SHP77 (cell line): ENCODE data around the gene DTYMK.
A peak's percentile ranks its signal among the peaks of the same experiment; 100 is the strongest.

Experiments
- DNase-seq, 2 experiments: peaks; one replicate each; lab custom pipeline; 2025; lab: John Stamatoyannopoulos, UW

DTYMK gene, protein sequence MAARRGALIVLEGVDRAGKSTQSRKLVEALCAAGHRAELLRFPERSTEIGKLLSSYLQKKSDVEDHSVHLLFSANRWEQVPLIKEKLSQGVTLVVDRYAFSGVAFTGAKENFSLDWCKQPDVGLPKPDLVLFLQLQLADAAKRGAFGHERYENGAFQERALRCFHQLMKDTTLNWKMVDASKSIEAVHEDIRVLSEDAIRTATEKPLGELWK

DNA sequence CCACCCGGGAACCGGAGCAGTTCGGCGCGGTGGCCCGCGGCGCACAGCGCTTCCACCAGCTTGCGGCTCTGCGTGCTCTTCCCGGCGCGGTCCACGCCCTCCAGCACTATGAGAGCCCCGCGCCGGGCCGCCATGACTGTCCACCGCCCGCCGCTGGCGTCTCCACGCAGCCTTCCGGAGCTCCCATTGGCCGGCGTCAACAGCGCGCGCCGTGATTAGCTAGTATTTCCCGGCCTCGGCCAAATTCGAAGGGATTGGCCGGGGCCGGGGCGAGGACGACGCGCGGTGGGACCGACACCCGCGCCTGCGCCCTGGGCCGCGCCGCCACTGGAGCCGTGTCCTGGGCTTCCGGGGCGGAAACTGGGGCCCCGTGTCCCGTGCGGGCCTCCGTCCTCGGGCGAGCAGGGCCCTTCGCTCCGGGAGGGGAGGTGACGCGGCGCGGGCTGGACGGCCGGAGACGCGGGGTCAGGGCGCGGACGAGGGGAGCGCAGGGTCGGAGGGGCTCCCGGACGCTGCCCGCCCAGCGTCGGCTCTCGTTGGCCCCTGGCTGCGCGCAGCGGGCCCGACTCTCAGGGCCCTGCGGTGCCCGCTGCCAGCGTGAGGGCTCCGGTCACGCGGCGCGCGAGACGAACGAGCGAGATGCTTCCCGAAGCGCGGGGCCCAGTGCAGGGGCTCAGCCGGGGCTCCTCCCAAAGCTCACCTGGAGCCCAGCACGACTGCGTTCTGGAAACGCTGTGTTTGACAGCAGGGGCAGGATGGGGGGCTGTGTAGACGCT is at the start of gene DTYMK:
Gene DTYMK (minus strand): TSS at position 166 of the 776 bp plus-strand sequence. CDS start 32 bp downstream, at position 134.
- peak; percentile 93 to 96 for DNase-seq

DNA sequence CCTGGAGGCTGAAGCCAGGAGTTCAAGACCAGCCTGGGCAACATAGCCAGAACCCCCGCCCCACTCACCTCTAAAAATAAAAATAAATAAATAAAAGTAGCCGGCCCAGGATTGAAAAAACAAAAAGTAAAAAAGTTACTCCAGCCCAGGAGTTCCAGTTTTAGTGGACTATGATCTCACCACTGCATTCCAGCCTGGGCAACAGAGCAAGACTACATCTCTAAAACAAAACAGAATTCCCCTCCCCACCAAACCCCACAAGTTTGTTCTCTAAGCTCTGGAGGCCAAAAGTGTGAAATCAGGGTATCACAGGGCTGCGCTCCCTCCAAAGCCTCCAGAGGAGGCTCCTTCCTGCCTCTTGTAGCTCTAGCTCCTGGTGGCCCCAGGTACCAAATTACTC is 49.5 kb upstream of the DTYMK start:
- no peak for DNase-seq

DNA sequence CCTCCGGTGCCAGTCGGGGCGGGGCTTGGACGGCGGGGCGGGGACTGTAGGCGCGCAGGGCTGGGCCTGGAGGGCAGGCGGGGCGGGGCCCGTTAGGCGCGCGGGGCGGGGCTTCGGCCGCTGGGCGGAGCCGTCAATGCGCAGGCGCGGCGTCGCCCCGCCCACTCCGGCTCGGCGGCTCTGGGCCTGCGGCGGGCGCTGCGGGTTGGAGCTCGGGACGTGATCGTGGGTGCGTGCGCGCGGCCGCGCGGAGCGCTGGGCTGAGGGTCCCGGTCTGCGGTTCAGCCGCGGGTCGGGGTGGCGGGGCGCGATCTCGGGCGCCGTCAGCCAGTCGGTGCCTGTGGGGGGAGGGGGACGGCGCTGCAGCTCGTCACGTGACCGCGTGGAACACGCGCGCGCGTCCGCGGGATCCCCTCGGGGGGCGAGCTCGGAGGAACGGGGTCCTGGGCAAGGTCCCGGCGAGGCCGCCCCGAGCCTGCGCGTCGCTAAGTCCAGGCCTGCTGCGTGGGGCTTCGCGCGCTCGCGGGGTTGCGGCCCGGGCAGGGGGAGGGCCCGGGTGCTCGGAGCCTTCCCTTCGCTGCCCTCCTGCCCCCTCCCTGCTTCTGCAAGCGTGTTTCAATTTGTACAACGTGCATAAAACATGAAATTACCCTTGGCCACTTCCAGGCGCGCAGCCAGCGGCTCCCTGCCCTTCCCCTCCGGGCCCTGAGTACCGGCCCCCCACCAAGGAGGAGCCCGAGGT is 48.0 kb upstream of the DTYMK start, which contains the start of gene D2HGDH:
Gene D2HGDH (plus strand): TSS at position 164 of the 742 bp plus-strand sequence. CDS start 595 bp downstream, outside the sequence.
- peak; percentile 68 to 84 for DNase-seq

DNA sequence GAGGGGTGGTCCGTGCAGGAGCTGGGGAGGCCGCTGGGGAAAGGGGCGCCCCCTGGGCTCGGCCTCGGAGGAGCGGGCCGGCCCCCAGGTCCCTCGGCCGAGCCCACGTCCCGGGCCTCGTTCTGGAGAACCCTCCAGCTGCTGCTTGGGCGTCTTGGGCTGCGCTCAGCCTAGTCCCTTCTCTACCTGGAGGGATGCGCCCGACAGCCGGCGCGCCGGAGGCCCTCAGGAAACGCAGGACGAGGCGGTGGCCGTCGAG is 47.5 kb upstream of the DTYMK start:
- DNase-seq: no peak

DNA sequence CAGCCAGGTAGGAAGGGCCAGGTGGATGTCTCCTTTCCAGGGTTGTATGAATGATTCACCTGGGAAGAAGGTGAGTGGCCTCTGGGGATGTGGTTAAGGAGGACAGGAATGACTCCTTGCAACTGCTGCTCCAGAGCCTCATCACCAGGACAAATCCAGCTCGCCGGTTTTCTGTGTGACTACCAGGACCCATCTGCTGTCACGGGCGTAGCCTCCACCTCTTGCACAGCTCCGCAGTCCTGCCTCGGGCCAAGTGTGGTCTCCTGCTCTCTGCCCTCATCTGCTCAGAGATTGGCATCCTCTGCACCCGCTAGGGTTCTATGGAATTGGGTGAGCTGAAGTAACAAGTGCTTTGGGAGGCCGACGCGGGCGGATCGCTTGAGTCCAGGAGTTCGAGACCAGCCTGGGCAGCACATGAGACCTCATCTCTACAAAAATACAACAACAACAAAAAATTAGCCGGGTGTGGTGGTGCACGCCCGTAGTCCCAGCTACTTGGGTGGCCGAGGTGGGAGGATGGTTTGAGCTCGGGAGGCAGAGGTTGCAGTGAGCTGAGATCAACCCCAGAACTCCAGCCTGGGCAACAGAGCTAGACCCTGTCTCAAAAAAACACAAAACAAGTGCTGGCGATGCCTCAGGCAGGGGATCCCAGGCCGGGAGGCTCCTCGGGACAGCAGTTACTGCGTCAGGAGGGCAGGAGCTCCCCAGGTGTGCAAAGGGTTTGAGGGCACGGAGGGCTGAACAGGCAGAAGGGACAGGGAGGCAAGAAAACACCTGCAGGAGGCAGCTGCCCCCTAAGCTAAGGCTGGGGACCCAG is 47.0 kb upstream of the DTYMK start:
- DNase-seq: no peak

DNA sequence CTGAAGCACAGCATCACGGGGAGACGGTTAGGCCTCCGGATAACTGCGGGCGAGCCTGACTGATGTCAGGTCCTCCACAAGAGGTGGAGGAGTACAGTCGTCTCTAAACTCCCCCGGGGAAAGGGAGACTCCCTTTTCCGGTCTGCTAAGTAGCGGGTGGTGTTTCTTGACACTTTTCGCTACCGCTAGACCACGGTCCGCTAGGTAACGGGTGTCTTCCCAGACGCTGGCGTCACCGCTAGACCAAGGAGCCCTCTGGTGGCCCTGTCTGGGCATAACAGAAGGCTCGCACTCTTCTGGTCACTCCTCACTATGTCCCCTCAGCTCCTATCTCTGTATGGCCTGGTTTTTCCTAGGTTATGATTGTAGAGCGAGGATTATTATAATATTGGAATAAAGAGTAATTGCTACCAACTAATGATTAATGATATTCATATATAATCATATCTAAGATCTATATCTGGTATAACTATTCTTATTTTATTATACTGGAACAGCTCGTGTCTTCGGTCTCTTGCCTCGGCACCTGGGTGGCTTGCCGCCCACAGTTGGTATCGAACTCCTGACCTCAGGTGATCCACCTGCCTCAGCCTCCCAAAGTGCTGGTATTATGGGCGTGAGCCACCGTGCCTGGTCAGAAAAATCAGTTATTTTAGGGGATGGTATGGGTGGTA is 46.0 kb upstream of the DTYMK start:
- DNase-seq: peak; percentile 16

DNA sequence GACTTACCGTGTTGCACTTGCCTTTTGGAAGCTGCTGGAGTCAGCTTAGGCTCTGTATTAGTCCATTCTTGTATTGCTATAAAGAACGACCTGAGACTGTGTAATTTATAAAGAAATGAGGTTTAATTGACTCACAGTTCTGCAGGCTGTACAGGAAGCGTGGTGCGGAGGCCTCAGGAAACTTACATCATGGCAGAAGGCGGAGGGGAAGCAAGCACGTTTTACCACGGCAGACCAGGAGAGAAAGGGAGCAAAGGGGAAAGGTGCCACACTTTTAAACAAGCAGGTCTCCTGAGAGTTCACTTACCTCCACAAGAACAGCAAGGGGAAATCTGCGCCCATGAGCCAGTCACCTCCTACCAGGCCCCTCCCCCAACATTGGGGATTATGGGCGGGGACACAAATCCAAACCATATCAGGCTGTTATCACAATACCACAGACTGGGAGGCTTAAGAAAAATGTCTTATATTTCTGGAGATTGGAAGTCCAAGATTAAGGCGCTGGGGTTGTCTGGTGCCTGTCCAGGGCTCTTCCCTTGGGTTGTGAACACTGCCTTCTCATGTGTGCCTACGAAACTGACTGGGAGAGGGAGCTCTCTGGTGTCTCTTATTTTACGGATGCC is 44.2 kb upstream of the DTYMK start:
- DNase-seq: no peak

DNA sequence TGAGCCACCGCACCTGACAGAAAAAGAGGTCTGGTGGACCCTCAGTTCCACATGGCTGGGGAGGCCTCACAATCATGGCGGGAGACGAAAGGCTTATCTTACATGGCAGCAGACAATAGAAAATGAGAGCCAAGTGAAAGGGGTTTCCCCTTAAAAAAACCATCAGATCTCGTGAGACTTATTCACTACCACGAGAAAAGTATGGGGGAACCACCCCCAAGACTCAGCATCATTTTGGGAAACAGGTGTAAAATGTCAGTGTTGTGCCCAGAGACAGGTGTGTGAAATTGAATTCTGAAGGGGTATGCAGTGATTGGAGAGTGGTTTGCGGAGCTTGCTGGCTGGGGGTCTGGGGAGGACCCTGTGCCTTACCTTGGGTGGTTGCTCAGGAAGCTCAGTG is 43.3 kb upstream of the DTYMK start:
- no peak for DNase-seq

DNA sequence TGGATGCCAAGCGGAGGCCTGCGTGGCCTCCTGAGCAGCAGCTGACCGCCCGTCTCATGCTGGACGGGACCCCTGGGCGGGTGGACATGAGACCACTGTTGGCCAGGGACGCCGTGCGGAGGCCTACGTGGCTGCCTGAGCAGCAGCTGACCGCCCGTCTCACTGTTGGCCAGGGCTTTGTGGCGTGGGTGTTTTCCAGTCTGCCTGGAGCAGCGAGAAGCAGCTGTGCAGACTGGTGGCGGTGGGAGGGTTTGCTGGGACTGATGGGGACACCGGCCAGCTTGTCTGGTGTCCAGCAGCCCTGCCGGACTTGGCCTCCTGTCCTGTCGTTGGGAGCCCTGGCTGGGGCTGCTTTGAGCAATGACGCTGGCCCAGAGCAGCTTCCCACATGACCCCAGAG is 42.0 kb upstream of the DTYMK start:
- DNase-seq: no peak

DNA sequence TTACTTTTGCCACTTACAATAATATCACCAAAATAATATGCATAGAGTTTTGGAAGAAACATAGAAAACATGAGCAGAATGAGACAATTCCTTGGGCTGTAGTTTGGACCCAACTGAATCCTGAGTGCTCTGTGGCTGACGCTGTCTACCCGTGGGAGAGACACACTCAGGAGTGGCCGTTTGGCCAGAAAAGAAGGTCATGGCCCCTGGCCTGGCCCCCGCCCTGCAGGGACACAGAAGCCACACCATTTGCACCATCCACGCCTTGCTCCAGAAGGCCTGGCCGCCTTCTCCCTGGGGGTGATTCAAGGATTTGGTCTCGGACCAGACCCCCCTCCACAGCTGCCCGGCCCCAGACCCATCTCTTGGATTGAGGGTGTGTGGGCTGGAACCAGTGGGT is 41.4 kb upstream of the DTYMK start:
- no peak for DNase-seq

DNA sequence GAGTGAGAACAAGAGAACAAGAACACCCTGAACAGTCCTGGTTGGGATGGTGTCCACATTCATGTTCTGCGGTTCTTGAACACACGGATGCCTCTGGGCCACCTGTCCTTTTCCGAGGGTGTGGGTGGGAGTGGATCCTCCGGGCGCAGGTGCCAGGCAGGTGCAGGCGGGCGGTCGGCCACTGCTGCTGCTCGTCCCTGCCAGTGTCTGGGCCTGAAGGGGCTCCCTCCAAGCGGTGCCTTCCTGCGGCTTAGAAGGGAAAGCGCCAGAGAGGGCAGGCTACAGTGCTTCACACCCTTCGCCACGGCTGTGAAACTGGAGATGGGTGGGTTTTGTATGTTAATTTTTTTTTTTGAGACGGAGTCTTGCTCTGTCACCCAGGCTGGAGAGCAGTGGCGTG is 39.8 kb upstream of the DTYMK start:
- no peak for DNase-seq

DNA sequence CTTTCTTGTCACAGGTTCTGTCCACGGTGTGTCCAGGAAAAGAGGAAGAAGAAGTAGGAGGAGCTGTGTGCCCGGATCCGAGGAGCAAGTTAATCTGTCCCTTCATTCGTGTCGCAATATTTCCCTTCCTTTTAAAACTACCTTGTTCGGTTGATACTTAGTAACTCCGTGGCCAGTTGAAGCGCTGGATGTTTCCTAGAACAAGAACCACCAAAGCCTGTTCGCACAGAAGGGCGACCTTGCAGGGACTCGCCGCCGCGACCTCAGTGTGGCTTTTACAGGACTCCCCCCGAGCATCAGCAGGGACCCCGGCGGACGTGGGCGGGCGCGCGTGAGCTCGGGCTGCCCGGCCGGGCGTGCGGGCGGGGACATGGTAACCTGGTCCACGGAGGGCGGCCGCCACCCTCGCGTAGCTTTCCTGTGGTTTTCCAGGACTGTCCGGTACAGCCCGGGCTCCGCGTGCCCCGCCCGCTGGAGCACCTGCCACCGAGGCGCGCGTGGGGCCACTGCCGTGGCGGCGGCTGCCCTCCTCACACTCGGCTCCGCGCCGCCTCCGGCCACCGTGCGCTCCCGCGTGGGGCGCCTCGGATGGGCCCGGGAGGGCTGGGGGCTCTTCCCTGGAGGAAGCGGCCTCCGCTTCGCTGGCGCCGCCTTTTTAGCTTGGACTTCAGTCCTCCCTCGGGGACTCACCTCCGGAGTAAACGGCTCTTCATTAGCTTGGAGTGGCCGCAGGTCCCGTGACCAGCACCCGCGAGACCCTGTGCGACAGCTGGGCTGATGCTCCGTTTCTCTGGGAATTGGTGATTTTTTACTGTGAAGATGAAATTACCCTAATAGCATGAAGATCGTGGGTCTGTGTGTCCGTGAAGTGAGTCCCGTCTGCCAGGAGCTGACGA is 38.6 kb upstream of the DTYMK start:
- no peak for DNase-seq

DNA sequence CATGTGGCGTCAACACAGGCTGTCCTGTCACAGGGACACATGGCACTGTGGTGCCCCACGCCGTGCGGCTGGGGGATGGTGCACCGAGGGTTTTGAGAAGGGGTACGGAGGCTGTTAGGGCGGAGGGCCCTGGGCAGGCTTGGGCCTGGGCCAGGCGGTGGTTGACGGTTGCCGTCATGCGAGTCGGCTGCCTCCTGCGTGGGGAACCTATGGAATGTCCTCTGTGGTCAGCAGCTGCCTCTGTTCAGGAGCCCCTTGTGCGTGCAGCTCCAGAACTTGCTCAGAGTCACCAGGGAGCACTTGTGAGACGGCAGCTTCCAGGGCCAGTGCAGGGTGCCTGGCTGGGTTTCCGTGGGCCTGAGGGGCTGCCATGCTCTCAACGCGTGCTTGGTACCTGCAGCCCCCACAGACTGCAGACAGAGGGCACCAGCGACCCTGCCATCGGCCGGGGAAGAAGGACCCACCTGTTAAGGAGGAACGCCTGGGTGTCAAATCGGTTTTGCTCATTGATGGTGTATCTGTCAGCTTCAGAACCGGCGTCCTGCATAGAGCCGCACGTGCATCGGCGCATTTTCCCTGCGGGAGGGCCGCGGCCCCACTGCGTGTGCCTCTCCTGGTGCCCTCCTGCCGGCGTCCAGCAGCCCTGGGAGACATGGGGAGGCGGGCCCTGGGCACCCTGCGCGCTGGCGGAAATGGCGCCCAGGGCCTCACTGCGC is 37.8 kb upstream of the DTYMK start:
- DNase-seq: no peak

DNA sequence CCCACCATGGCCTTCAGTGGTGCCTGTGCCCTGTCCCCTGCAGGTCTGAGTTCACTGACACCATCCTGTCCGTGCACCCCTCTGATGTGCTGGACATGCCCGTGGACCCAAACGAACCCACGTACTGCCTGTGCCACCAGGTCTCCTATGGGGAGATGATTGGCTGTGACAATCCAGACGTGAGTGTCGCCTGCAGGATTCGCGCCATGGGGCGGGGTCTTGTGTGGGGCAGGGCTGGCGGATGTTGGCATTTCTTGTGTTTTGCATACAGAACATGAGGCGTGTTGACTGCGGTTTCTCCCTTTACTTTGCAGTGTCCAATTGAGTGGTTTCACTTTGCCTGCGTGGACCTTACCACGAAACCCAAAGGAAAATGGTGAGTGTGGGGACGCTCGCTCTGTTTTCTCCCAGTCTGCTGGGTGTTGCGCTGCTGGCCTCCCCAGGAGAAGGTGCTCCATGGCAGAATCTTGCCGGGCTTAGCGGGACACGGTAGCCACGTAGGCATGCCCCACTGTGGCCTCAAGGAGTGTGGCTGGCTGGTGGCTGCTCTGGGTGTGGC is 36.4 kb upstream of the DTYMK start:
- no peak for DNase-seq

DNA sequence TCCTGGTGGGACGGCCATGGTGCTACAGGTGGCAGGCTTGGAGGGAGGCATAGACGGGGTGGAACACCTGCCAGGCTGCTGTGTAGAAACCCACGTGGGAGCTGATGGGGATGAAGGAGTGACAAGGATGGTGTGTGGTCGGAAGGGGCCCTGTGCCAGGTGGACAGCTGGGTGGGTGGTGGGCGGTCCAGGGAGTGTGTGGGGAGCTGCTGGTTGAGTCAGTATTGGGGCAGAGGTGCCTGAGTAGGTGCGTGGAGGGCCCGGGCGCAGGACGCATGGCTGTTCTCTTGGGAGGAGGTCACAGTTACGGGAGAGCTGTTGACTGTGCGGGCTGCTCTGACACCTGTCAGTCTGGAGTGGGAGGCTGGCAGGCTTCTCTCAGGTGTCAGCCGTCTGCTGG is 35.2 kb upstream of the DTYMK start:
- no peak for DNase-seq

DNA sequence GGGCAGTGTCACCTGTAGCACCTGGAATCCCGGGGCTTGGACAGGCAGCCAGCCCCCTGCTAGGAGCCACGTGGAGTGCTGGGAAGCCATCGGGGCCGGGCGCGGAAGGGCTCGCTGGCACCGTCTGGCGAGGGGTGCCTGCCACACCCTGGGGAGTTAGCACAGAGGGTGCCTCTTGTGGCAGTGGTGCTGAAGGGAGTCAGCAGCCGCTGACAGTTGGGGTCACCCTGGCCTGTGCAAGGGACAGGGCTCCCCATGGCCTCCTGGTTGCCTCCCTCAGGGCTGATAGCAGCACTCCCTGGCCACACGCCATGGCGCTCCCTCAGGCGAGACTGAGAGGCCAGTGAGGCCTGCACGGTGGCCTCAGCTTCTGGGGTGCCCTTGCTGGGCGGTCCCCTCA is 33.9 kb upstream of the DTYMK start:
- DNase-seq: no peak

DNA sequence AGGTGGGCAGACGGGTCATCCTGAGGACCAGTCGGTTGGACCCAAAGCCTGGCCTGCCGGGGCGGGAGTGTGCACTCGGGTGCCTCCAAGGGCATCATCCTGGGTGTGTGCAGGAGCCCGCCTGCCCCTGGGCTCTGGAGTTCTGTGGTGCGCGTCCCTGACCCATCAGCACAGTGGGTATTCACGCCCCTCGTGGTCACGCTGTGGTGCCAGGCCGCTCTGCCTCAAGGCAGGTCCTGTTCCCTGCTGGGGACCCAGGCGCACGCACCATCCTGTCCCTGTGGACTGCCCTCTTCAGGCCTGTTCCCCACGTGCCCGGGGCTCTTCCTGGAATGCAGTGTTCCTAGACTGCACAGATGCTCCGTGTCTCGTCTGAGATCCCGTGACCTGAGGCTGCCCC is 33.5 kb upstream of the DTYMK start:
- DNase-seq: no peak

DNA sequence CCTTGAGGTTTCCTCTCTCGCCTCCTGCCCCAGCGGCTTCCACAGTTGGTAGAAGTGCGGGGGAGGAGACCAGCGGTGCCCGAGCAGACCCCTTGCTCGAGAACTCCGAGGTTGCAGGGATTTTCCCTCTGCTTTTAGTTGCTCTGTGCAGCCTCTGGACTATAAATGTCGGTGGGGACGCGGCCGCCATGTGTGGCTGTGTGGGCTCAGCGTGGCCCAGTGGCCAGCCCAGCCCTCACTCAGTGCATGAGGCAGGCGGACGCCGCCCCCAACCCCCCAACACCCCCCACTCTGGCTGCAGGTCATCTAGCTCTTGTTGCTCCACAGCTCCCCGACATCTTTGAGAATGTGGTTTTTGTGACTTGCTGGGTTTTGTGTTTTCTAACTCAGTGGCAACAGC is 32.5 kb upstream of the DTYMK start:
- no peak for DNase-seq

DNA sequence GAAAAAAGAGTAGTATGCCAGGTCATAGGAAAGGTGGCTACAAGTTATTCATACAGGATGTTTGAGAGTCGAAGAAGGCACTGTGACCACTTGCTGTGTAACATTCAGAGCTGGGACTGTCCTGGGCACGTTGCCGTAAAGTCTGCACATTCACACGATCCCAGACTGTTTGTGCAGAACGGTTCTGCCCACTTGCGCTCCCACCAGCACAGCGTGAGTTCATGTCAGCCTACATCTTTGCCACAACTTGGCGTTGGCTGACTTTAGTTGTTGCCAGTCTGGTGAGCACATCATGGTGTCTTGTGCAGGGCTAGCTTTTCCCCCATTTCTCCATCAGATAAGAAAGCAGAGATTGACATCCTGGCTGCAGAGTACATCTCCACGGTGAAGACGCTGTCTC is 22.3 kb upstream of the DTYMK start:
- DNase-seq: no peak
